ENCODE data around the gene CD47.

DNA sequence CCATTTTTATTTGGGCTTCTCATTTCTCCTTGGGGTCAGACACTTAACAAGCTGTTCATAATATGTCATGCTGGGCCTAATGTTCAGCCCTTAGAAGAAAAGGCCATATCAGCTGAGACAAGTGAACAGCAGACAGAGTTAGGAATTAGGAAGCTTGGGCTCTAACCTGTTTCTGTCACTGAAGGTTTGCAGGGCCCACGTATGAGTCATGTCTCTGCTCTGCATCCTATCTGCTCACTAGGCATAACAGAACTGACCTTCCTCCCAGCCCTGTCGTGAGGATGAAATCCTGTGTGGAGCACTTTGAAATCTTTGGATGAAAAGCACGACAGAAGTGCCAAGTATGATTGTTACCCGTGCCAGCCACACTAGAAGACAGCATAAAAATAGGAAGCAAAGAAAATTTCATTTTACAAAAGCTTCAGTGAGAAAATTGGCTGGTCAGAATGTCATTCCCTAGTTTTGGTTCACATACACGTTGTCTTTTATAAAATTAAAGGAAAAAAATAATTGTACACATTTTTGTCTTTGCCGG lies 26.5 kb upstream of the CD47 start:
- no peak for TF ChIP-seq TAF1 (IDR thresholded peaks at IDR 0.05; ENCODE audit: borderline replicate concordance, insufficient read depth, low read length)
- TF ChIP-seq POLR2AphosphoS5 (IDR thresholded peaks at IDR 0.05; ENCODE audit: low read depth, low read length) = no peak
- TF ChIP-seq SIN3A (IDR thresholded peaks at IDR 0.05; ENCODE audit: borderline replicate concordance, insufficient read depth, low read length) = no peak
- TF ChIP-seq, protein P1, sequence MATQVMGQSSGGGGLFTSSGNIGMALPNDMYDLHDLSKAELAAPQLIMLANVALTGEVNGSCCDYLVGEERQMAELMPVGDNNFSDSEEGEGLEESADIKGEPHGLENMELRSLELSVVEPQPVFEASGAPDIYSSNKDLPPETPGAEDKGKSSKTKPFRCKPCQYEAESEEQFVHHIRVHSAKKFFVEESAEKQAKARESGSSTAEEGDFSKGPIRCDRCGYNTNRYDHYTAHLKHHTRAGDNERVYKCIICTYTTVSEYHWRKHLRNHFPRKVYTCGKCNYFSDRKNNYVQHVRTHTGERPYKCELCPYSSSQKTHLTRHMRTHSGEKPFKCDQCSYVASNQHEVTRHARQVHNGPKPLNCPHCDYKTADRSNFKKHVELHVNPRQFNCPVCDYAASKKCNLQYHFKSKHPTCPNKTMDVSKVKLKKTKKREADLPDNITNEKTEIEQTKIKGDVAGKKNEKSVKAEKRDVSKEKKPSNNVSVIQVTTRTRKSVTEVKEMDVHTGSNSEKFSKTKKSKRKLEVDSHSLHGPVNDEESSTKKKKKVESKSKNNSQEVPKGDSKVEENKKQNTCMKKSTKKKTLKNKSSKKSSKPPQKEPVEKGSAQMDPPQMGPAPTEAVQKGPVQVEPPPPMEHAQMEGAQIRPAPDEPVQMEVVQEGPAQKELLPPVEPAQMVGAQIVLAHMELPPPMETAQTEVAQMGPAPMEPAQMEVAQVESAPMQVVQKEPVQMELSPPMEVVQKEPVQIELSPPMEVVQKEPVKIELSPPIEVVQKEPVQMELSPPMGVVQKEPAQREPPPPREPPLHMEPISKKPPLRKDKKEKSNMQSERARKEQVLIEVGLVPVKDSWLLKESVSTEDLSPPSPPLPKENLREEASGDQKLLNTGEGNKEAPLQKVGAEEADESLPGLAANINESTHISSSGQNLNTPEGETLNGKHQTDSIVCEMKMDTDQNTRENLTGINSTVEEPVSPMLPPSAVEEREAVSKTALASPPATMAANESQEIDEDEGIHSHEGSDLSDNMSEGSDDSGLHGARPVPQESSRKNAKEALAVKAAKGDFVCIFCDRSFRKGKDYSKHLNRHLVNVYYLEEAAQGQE (IDR thresholded peaks at IDR 0.05; ENCODE audit: insufficient read depth in 1 of 2, low read depth in 2 of 2, low read length in 2 of 2) = no peak
- TF ChIP-seq FOXP2 (optimal IDR thresholded peaks at IDR 0.05; ENCODE audit: borderline replicate concordance, extremely low read depth, extremely low read length, insufficient read depth) = no peak
